ENCODE results near the gene ZMIZ1. TPM values are rescaled to one million over a fixed set of nuclear protein-coding genes. Genes with fewer than 3 reads are reported as not detected.

ZMIZ1 gene
- total and polyA plus RNA-seq, 7 experiments from 2014 or later = 1.8 to 57.2 (median 14.2) TPM

DNA sequence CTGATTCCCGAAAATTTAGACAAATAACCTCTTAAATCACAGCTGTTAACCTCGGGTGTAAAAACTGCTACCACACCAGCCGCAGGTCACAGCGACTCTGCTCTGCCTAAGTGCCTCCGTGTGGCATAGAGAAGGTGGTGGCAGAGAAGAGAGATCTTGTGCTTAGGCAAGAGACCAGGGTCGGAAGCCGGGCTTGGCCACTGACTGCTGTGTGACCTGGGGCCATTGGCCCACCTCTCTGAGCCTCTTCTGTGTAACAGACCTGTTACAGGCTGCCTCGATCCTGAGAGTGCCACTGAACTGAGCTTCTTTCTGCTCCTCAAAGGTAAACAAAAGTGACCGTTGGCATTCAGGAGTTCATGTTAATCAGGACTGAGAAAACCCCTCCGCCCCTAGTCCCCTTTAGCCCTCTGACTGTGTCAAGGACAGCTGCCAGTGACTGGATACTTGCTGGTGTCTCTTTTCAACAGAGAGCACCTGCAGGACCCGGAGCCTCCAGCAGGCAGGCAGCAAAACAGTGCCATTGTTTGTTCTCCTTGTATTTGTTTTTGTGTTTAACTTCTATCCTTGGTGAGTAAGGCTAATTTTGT, 36.5 kb downstream of the ZMIZ1 start:
- Mint-ChIP-seq H3K36me3 (no peaks in the 10 kb centered on the region), H3K27me3 (no peaks in the 10 kb centered on the region), H3K4me3 (no peak overlapping the region), H3K4me1 (peaks cover 25 to 60% (median 39%) of the 10 kb centered on the region in 7 donors), H3K9me3 (no peaks in the 10 kb centered on the region), H3K27ac (peak overlapping the region in 2 of 9 donors; percentile 23 to 30)
- Histone ChIP-seq H3K27ac (ENCODE audit: low read depth, low read length) (no peak overlapping the region), H3K4me1 (ENCODE audit: control insufficient read depth in 2 of 2, insufficient read depth in 2 of 2, low read length in 2 of 2) (peaks cover 0 to 29% of the 10 kb centered on the region in 2 donors), H3K27me3 (ENCODE audit: control insufficient read depth in 2 of 2, insufficient read depth in 2 of 2, low read length in 2 of 2) (no peaks in the 10 kb centered on the region), H3K4me3 (ENCODE audit: low read length) (no peak overlapping the region), H3K36me3 (ENCODE audit: control insufficient read depth in 2 of 3, insufficient read depth in 3 of 3, low read length in 3 of 3) (no peaks in the 10 kb centered on the region), H3K9me3 (ENCODE audit: control insufficient read depth in 2 of 3, low read length in 3 of 3) (no peaks in the 10 kb centered on the region)
- no peak for ATAC-seq
- POLR2A ChIA-PET = no interaction called here
- DNase-seq = no peak
- intact Hi-C loops (cut with micrococcal nuclease) = no loop called here
- CTCF ChIA-PET = no interaction called here

- ATAC-seq = no peak
- peaks cover 0 to 29% of the 10 kb centered on the region in 2 donors for H3K4me1 ChIP-seq (ENCODE audit: control insufficient read depth in 2 of 2, insufficient read depth in 2 of 2, low read length in 2 of 2)
These were observed 37.1 kb downstream of the ZMIZ1 start for GRCh38 chr10:79105818-79106217.

GRCh38 chr10:79106256-79107050, 37.7 kb downstream of the ZMIZ1 start:
- H3K27ac ChIP-seq (ENCODE audit: low read depth, low read length) = no peak overlapping the region
- no peak for DNase-seq
- Mint-ChIP-seq H3K27ac (no peak overlapping the region), H3K4me1 (peaks cover 13 to 48% (median 27%) of the 10 kb centered on the region in 7 donors), H3K27me3 (no peaks in the 10 kb centered on the region), H3K4me3 (no peak overlapping the region), H3K9me3 (no peaks in the 10 kb centered on the region), H3K36me3 (peaks cover 0 to 3% (median 0%) of the 10 kb centered on the region in 5 donors)
- H3K4me1 ChIP-seq (ENCODE audit: control insufficient read depth in 2 of 2, insufficient read depth in 2 of 2, low read length in 2 of 2) = peaks cover 0 to 29% of the 10 kb centered on the region in 2 donors
- peaks cover 0 to 6% (median 0%) of the 10 kb centered on the region in 3 experiments for H3K36me3 ChIP-seq (ENCODE audit: control insufficient read depth in 2 of 3, insufficient read depth in 3 of 3, low read length in 3 of 3)
- ChIA-PET CTCF (no interaction called here), POLR2A (interaction anchor here (0.5 kb wide), 1 partner anchor 1064 kb away, joined by 3 read pairs; no protein-coding TSS in a partner anchor)
- ATAC-seq = no peak
- no peaks in the 10 kb centered on the region for H3K9me3 ChIP-seq (ENCODE audit: control insufficient read depth in 2 of 3, low read length in 3 of 3)
- no peaks in the 10 kb centered on the region for H3K27me3 ChIP-seq (ENCODE audit: control insufficient read depth in 2 of 2, insufficient read depth in 2 of 2, low read length in 2 of 2)
- intact Hi-C loops (cut with micrococcal nuclease) = no loop called here
- H3K4me3 ChIP-seq (ENCODE audit: low read length) = no peak overlapping the region

More at GRCh38 chr10:79105818-79106217, 37.1 kb downstream of the ZMIZ1 start:
- Mint-ChIP-seq H3K36me3 (peaks cover 0 to 3% (median 0%) of the 10 kb centered on the region in 5 donors), H3K4me1 (peaks cover 19 to 55% (median 34%) of the 10 kb centered on the region in 7 donors), H3K27ac (no peak overlapping the region), H3K27me3 (no peaks in the 10 kb centered on the region), H3K4me3 (no peak overlapping the region), H3K9me3 (no peaks in the 10 kb centered on the region)
- intact Hi-C loops (cut with micrococcal nuclease) = no loop called here
- Histone ChIP-seq H3K36me3 (ENCODE audit: control insufficient read depth in 2 of 3, insufficient read depth in 3 of 3, low read length in 3 of 3) (peaks cover 0 to 4% (median 0%) of the 10 kb centered on the region in 3 experiments), H3K4me3 (ENCODE audit: low read length) (no peak overlapping the region), H3K27me3 (ENCODE audit: control insufficient read depth in 2 of 2, insufficient read depth in 2 of 2, low read length in 2 of 2) (no peaks in the 10 kb centered on the region), H3K27ac (ENCODE audit: low read depth, low read length) (no peak overlapping the region), H3K9me3 (ENCODE audit: control insufficient read depth in 2 of 3, low read length in 3 of 3) (no peaks in the 10 kb centered on the region)
- ChIA-PET POLR2A (interaction anchor here (0.5 kb wide), 1 partner anchor 1064 kb away, joined by 3 read pairs; no protein-coding TSS in a partner anchor), CTCF (no interaction called here)
- DNase-seq = no peak

DNA sequence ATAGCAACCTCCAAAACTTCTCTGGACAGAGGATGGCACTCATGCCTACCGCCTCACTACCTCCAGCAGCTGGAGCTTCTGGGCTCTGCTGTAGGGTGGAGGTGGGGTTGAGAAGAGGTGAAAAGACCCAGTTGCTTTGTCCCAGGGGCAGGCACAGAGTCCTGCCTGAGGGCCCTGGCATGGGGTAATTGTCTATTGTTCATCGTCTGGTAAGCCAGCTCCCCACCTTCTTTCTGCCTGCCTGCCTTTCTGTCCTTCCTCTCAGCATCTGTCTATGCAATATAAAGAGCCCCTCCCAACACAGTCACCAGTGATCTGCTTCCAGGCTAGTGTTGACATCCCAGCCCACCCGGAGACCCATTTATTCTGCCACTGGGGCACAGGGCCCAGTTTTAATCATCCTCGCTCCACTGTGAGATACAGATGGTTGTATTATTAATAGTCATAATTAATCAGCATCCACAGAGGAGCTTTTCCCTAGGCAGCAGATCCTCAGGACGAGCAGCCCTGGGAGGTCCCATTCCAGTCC, 39.0 kb downstream of the ZMIZ1 start:
- Histone ChIP-seq H3K9me3 (ENCODE audit: control insufficient read depth in 2 of 3, low read length in 3 of 3) (no peaks in the 10 kb centered on the region), H3K27ac (ENCODE audit: low read depth, low read length) (no peak overlapping the region), H3K4me3 (ENCODE audit: low read length) (no peak overlapping the region), H3K36me3 (ENCODE audit: control insufficient read depth in 2 of 3, insufficient read depth in 3 of 3, low read length in 3 of 3) (peaks cover 0 to 6% (median 0%) of the 10 kb centered on the region in 3 experiments), H3K4me1 (ENCODE audit: control insufficient read depth in 2 of 2, insufficient read depth in 2 of 2, low read length in 2 of 2) (peaks cover 0 to 16% of the 10 kb centered on the region in 2 donors), H3K27me3 (ENCODE audit: control insufficient read depth in 2 of 2, insufficient read depth in 2 of 2, low read length in 2 of 2) (no peaks in the 10 kb centered on the region)
- ChIA-PET CTCF (no interaction called here), POLR2A (no interaction called here)
- DNase-seq = no peak
- Mint-ChIP-seq H3K9me3 (no peaks in the 10 kb centered on the region), H3K27ac (no peak overlapping the region), H3K4me3 (no peak overlapping the region), H3K4me1 (peaks cover 15 to 48% (median 28%) of the 10 kb centered on the region in 7 donors), H3K27me3 (no peaks in the 10 kb centered on the region), H3K36me3 (peaks cover 0 to 3% (median 0%) of the 10 kb centered on the region in 5 donors)
- ATAC-seq = no peak
- intact Hi-C loops (cut with micrococcal nuclease) = no loop called here

GRCh38 chr10:79108728-79109127, 40.0 kb downstream of the ZMIZ1 start:
- no peak overlapping the region for H3K27ac Mint-ChIP-seq

DNA sequence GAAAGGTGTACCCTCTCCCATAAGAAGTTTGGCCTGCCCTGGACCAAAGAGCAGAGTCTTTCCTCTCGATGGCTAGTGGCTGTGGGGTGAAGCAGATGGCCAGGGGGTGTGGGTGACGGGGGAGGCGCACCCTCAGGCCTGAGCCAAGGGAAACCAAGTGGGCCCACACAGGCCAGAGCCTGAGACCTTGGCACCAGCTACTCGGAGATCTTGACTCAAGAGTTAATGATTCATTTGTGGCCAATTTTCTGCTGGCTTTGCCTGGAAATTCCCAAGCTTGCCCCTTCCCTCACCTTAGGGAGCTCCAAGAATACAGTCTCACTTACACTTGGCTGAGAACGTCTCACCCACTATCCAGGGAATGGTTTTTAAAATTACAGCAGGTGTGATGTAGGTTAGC, 42.7 kb downstream of the ZMIZ1 start:
- Mint-ChIP-seq H3K4me3 (no peak overlapping the region), H3K4me1 (peaks cover 9 to 52% (median 41%) of the 10 kb centered on the region in 7 donors), H3K27ac (peak overlapping the region in 2 of 9 donors; percentile 41 to 82), H3K9me3 (peaks cover 0 to 2% (median 0%) of the 10 kb centered on the region in 11 donors), H3K36me3 (peaks cover 0 to 3% (median 0%) of the 10 kb centered on the region in 5 donors), H3K27me3 (no peaks in the 10 kb centered on the region)
- H3K4me3 ChIP-seq (ENCODE audit: low read length) = no peak overlapping the region
- ChIA-PET POLR2A (no interaction called here), CTCF (no interaction called here)
- DNase-seq (no peak), ATAC-seq (no peak)
- H3K4me1 ChIP-seq (ENCODE audit: control insufficient read depth in 2 of 2, insufficient read depth in 2 of 2, low read length in 2 of 2) = no peaks in the 10 kb centered on the region
- H3K36me3 ChIP-seq (ENCODE audit: control insufficient read depth in 2 of 3, insufficient read depth in 3 of 3, low read length in 3 of 3) = peaks cover 0 to 6% (median 0%) of the 10 kb centered on the region in 3 experiments
- intact Hi-C loops (cut with micrococcal nuclease) = no loop called here
- H3K9me3 ChIP-seq (ENCODE audit: control insufficient read depth in 2 of 3, low read length in 3 of 3) = no peaks in the 10 kb centered on the region
- H3K27ac ChIP-seq (ENCODE audit: low read depth, low read length) = no peak overlapping the region
- H3K27me3 ChIP-seq (ENCODE audit: control insufficient read depth in 2 of 2, insufficient read depth in 2 of 2, low read length in 2 of 2) = no peaks in the 10 kb centered on the region

More at GRCh38 chr10:79108728-79109127, 40.0 kb downstream of the ZMIZ1 start:
- DNase-seq (no peak), ATAC-seq (no peak)
- Mint-ChIP-seq H3K9me3 (peaks cover 0 to under 1% (median 0%) of the 10 kb centered on the region in 11 donors), H3K4me1 (peaks cover 9 to 43% (median 29%) of the 10 kb centered on the region in 7 donors), H3K36me3 (peaks cover 0 to 3% (median 0%) of the 10 kb centered on the region in 5 donors), H3K27me3 (no peaks in the 10 kb centered on the region), H3K4me3 (no peak overlapping the region)
- no peaks in the 10 kb centered on the region for H3K27me3 ChIP-seq (ENCODE audit: control insufficient read depth in 2 of 2, insufficient read depth in 2 of 2, low read length in 2 of 2)
- ChIA-PET CTCF (no interaction called here), POLR2A (no interaction called here)
- H3K36me3 ChIP-seq (ENCODE audit: control insufficient read depth in 2 of 3, insufficient read depth in 3 of 3, low read length in 3 of 3) = peaks cover 0 to 6% (median 0%) of the 10 kb centered on the region in 3 experiments
- H3K27ac ChIP-seq (ENCODE audit: low read depth, low read length) = no peak overlapping the region
- H3K4me3 ChIP-seq (ENCODE audit: low read length) = no peak overlapping the region
- H3K9me3 ChIP-seq (ENCODE audit: control insufficient read depth in 2 of 3, low read length in 3 of 3) = no peaks in the 10 kb centered on the region
- intact Hi-C loops (cut with micrococcal nuclease) = no loop called here
- H3K4me1 ChIP-seq (ENCODE audit: control insufficient read depth in 2 of 2, insufficient read depth in 2 of 2, low read length in 2 of 2) = peaks cover 0 to 7% of the 10 kb centered on the region in 2 donors
